GM21619 (cell line): Measurements from ENCODE around the gene CARS1.
"Not testable (repeated sequence)": the region's sequence is repeated elsewhere in the genome, so short reads cannot be mapped to it uniquely, and the experiment has no call there.

ENCODE experiments used
- ATAC-seq: cut with Tn5 transposase; IDR thresholded peaks from one replicate; pipeline ENCODE4 v1.9.1; 2021; ENCODE audit not compliant: unreplicated experiment

Gene CARS1

GRCh38 chr11:3063876-3064275 lies 6.7 kb upstream of the CARS1 start:
- ATAC-seq, result not testable (repeated sequence)

- not testable (repeated sequence) for ATAC-seq
Measured at GRCh38 chr11:3063432-3063831, 6.2 kb upstream of the CARS1 start.

- no peak for ATAC-seq
Measured at GRCh38 chr11:3060436-3061025, 3.3 kb upstream of the CARS1 start.

- no peak for ATAC-seq
Measured at GRCh38 chr11:3058753-3059664, 1.8 kb upstream of the CARS1 start.

GRCh38 chr11:3056296-3057068 lies 741 bp downstream of the CARS1 start:
- no peak for ATAC-seq

GRCh38 chr11:3055891-3056290 lies 1.3 kb downstream of the CARS1 start:
- ATAC-seq, result no peak

GRCh38 chr11:3052567-3052966 lies 4.7 kb downstream of the CARS1 start:
- ATAC-seq, result no peak

- ATAC-seq, result no peak
Measured at GRCh38 chr11:3052109-3052479, 5.1 kb downstream of the CARS1 start.

GRCh38 chr11:3051196-3052108 lies 5.8 kb downstream of the CARS1 start:
- ATAC-seq, result no peak

GRCh38 chr11:3050386-3051195 lies 6.6 kb downstream of the CARS1 start:
- ATAC-seq, result no peak

GRCh38 chr11:3049430-3050243 lies 7.6 kb downstream of the CARS1 start:
- ATAC-seq, result peak; percentile 89

- no peak for ATAC-seq
Measured at GRCh38 chr11:3047637-3048036, 9.6 kb downstream of the CARS1 start.

- no peak for ATAC-seq
Measured at GRCh38 chr11:3046641-3047040, 10.6 kb downstream of the CARS1 start.

GRCh38 chr11:3046190-3046589 lies 11.0 kb downstream of the CARS1 start:
- ATAC-seq, result no peak

- ATAC-seq, result no peak
Measured at GRCh38 chr11:3044915-3045314, 12.3 kb downstream of the CARS1 start.

GRCh38 chr11:3044004-3044403 lies 13.2 kb downstream of the CARS1 start:
- no peak for ATAC-seq

- no peak for ATAC-seq
Measured at GRCh38 chr11:3043315-3043871, 13.8 kb downstream of the CARS1 start.

GRCh38 chr11:3042496-3043314 lies 14.5 kb downstream of the CARS1 start:
- ATAC-seq, result no peak
